Fibroblast of villous mesenchyme (primary cell): ENCODE data around the gene ODR4. TPM values are rescaled to one million over a fixed set of nuclear protein-coding genes. Genes with fewer than 3 reads are reported as not detected.
A peak's percentile ranks its signal among the peaks of the same experiment; 100 is the strongest.
"Not testable (repeated sequence)": the region's sequence is repeated elsewhere in the genome, so short reads cannot be mapped to it uniquely, and the experiment has no call there.

Experiments used
- DNase-seq: peaks from one replicate; pipeline ENCODE4 v3.0.0-alpha.2; 2010; ENCODE audit warnings: low read depth
- H3K4me3 ChIP-seq: 2 replicates; pipeline ENCODE4 v1.5.1; 2011; ENCODE audit warnings: low read depth, mild to moderate bottlenecking, low read length
- total RNA-seq: library from RNA; depleted of rRNA; stranded (reverse); fragments of >200 nt; gene quantifications from 2 replicates; pipeline ENCODE4 v1.2.3, GENCODE V29; 2012
- TF ChIP-seq, protein P1 (sequence below): IDR thresholded peaks from 2 replicates; pipeline ENCODE4 v1.5.1; 2012; ENCODE audit warnings: low read depth, mild to moderate bottlenecking, low read length; ENCODE audit not compliant: insufficient read depth

ODR4 gene
- total RNA-seq, 1 donor = 25.9 TPM

DNA sequence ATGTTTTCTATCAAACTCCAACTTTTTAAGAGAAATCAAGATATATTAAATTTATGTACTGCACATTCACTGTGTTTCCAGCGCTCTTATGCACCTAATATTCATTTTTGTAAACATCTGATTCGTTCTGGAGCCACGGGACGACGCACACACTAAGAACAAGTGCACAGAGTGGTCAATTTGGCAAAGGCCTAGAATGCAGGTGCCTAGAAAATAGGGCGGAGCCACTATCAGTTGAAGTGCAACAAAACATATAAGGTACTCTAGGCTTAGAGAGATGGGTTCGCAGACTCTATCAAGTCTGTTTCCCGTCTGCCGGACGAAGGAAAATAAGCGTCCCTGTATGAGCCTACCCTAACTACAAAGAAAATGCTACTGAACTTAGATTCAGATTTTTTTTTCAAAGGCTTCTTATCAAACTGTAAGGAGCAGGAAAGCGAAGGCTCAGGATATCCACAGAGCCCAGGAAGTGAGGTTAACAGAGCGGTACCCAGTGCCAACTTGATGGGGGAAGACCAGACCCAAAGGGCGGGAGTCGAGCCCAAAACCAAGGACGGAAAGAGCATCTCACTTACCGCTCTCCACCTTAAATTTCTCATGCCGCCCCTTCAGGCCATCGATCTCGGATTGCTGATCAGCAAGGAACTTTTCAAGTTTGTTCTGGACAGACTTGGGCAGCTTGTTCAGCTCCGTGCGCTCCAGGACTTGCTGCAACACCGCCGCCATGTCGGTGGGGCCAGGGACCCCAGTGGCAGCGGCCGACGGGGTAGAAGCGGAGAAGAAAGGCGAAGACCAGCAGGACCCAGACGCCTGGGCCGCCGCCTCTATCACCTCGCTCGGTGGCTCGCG lies 1.1 kb upstream of the ODR4 start:
- peak overlapping the region; percentile 94 for H3K4me3 ChIP-seq
- DNase-seq = peak; percentile 41
- TF ChIP-seq, protein P1, sequence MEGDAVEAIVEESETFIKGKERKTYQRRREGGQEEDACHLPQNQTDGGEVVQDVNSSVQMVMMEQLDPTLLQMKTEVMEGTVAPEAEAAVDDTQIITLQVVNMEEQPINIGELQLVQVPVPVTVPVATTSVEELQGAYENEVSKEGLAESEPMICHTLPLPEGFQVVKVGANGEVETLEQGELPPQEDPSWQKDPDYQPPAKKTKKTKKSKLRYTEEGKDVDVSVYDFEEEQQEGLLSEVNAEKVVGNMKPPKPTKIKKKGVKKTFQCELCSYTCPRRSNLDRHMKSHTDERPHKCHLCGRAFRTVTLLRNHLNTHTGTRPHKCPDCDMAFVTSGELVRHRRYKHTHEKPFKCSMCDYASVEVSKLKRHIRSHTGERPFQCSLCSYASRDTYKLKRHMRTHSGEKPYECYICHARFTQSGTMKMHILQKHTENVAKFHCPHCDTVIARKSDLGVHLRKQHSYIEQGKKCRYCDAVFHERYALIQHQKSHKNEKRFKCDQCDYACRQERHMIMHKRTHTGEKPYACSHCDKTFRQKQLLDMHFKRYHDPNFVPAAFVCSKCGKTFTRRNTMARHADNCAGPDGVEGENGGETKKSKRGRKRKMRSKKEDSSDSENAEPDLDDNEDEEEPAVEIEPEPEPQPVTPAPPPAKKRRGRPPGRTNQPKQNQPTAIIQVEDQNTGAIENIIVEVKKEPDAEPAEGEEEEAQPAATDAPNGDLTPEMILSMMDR = no peak

DNA sequence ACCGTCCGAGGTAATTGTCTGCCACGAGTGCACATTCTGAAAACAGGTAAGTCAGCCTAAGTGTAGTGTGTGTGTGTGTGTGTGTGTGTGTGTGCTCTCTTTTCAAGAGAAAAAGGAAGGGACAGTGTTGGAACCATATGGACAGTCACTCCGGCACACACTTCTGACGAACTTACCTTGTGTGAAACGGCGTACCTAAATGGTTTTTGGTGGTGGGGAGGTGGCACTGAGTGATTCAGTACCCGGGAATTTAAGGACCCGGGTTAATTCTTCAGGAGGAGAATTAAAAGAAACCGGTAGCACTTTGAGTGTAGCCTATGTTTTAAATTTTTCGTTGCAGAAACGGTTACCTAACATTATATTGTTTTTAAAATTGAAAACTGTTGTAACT lies 286 bp downstream of the ODR4 start:
- no peak for DNase-seq
- H3K4me3 ChIP-seq = peak overlapping the region; percentile 94
- TF ChIP-seq, protein P1 = no peak

DNA sequence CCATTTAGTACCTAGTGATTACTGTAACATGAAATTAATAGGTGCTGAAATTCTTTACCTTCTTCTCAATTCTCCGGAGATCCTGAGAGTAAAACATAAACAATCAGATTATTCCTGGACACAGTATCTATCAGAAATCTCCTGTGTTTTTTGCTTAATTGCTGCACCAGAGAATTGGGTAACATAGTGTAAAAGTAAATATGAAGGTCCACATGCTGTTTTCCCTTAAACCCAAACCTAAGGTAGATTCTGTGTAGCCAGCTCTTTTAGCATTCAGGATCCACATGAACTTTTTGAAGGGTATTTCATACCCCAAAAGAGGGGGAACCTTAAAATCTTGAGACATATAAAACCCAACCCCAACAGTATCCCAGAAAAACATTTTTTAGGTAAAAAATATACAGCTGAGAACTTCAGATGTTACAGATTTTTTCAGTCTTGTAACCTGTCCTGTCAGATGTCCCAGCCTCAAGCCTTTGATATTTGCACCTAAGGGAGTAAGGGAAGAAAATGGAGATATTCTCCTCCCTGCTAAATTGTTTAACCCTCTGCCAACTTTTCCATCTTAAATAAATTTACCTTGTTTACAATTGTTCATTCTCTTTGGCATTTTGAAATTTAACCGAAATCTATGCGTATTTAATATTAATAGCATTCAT lies 11.2 kb downstream of the ODR4 start:
- no peak for DNase-seq
- TF ChIP-seq, protein P1 = no peak
- no peak overlapping the region for H3K4me3 ChIP-seq

DNA sequence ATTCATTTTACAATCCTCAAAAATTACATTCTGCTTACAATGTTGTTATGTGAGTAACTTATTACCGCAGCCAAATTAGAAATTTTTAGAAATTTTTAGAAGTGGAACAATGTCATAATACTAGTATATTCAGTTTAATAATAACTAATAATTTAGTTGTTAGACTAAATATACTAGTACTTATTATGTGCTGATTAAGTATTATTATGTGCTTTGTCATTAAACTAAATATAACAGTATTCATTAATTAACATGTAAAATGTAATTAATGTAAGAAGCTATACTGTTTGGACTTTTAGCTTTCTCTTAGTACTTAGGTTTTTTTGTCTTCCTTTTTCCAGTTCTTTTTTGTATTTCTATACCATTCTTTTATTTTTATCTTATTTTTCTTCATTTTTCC lies 15.3 kb downstream of the ODR4 start:
- no peak for DNase-seq
- H3K4me3 ChIP-seq = no peak overlapping the region

DNA sequence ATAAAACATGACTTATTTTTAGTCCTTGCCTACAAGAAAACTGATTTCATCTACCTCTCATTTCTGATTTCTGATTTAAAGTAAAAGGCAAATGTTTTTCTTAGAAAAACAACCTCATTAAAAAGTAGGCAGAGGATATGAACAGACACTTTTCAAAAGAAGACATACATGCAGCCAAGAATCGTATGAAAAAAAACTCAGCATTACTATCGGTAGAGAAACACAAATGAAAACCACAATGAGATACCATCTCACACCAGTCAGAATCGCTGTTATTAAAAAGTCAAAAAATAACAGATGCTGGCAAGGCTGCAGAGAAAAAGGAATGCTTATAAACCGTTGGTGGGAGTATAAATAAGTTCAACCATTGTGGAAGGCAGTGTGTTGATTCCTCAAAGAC lies 16.2 kb downstream of the ODR4 start:
- H3K4me3 ChIP-seq = no peak overlapping the region
- TF ChIP-seq, protein P1 = no peak
- DNase-seq = no peak

More for the DNA sequence above, 15.3 kb downstream of the ODR4 start:
- TF ChIP-seq, protein P1 = no peak

DNA sequence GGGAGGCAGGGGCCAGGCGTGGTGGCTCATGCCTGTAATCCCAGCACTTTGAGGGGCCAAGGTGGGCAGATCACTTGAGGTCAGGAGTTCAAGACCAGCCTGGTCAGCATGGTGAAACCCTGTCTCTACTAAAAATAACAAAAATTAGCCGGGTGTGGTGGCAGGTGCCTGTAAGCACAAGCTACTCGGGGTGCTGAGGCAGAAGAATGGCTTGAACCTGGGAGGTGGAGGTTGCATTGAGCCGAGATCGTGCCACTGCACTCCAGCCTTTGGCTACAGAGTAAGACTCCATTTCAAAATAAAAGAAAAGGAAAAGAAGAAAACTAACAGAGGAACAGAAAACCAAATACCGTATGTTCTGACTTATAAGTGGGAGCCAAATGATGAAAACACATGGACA lies 17.1 kb downstream of the ODR4 start:
- not testable (repeated sequence) for DNase-seq, H3K4me3 ChIP-seq

DNA sequence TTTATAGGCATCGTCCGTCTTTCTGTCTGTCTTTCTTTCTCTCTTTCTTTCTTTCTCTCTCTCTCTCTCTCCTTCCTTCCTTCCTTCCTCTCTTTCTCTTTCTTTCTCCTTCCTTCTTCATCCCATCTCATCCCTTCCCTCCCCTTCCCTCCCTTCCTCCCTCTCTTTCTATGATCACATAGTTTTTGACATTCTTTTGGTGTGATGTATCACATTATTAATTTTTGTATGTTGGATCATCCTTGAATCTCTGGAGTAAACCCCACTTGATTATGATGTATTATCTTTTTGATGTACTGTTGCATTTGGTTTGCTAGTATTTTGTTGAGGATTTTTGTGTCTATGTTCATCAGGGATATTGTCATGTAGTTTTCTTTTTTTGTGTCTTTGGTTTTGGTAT lies 25.8 kb downstream of the ODR4 start:
- not testable (repeated sequence) for H3K4me3 ChIP-seq, DNase-seq
